Central memory CD8-positive, alpha-beta T cell (primary cell): ENCODE results near the gene RANBP3.
"Not testable (repeated sequence)": the region's sequence is repeated elsewhere in the genome, so short reads cannot be mapped to it uniquely, and the experiment has no call there.

Experiments
- ATAC-seq: fragments of 150-1000 bp; cut with Tn5 transposase; replicated peaks from 2 replicates; pipeline ENCODE4 v1.10.0; 2022; ENCODE audit warnings: mild to moderate bottlenecking, moderate FRiP score, moderate number of reproducible peaks; ENCODE audit not compliant: poor library complexity, severe bottlenecking; ENCODE audit errors: extremely low read depth
- DNase-seq, 2 donors: peaks; one replicate each; pipeline ENCODE4 v3.0.0; 2021; ENCODE audit warnings: low spot score in 2 of 2
- H3K27ac Mint-ChIP-seq: one replicate; pipeline ENCODE4 v1.8.0; 2022; ENCODE audit warnings: low read depth, mild to moderate bottlenecking, moderate library complexity, mixed read lengths
- H3K27me3 Mint-ChIP-seq: one replicate; pipeline ENCODE4 v1.8.0; 2022; ENCODE audit warnings: mixed read lengths
- H3K36me3 Mint-ChIP-seq: one replicate; pipeline ENCODE4 v1.8.0; 2022; ENCODE audit warnings: mild to moderate bottlenecking, moderate library complexity, mixed read lengths; ENCODE audit not compliant: insufficient read depth
- H3K4me1 Mint-ChIP-seq: one replicate; pipeline ENCODE4 v1.8.0; 2022; ENCODE audit warnings: mixed read lengths
- H3K4me3 Mint-ChIP-seq: one replicate; pipeline ENCODE4 v1.8.0; 2022; ENCODE audit warnings: mild to moderate bottlenecking, moderate library complexity, mixed read lengths
- H3K9me3 Mint-ChIP-seq: one replicate; pipeline ENCODE4 v1.8.0; 2022; ENCODE audit warnings: mixed read lengths

The RANBP3 gene

GRCh38 chr19:5891572-5891937 lies 86.4 kb downstream of the RANBP3 start:
- Mint-ChIP-seq H3K4me3 (no peak overlapping the region), H3K27ac (no peak overlapping the region), H3K27me3 (no peaks in the 10 kb centered on the region), H3K36me3 (peaks cover 8% of the 10 kb centered on the region), H3K4me1 (peaks cover 4% of the 10 kb centered on the region), H3K9me3 (no peaks in the 10 kb centered on the region)
- ATAC-seq (no peak), DNase-seq (no peak)

DNA sequence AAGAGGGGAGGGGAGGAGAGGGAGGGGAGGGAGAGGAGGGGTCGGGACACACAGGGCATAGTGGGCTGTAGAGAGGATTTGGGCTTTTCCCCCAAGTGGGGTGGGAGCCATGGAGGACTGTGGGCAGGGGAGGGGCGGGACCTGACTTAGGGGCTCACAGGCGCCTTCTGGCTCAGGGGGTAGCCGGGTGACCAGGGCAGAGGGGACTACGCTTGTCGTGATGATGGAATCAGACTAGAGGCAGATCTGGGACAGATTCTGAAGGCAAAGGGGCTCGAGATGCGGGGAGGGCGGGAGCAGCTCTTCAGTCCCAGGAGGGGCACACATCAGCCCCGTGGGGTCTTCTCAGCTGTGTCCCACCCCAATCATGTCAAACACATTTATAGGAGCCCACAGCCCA lies 87.8 kb downstream of the RANBP3 start:
- Mint-ChIP-seq H3K36me3 (peaks cover 8% of the 10 kb centered on the region), H3K4me1 (peaks cover 4% of the 10 kb centered on the region), H3K4me3 (no peak overlapping the region), H3K27me3 (no peaks in the 10 kb centered on the region), H3K27ac (no peak overlapping the region), H3K9me3 (no peaks in the 10 kb centered on the region)
- DNase-seq (no peak), ATAC-seq (no peak)

GRCh38 chr19:5889288-5889971 lies 88.5 kb downstream of the RANBP3 start:
- ATAC-seq (no peak), DNase-seq (no peak)
- no peaks in the 10 kb centered on the region for H3K27me3 Mint-ChIP-seq
- no peaks in the 10 kb centered on the region for H3K9me3 Mint-ChIP-seq
- H3K27ac Mint-ChIP-seq, result no peak overlapping the region
- H3K4me1 Mint-ChIP-seq, result peaks cover 4% of the 10 kb centered on the region
- H3K4me3 Mint-ChIP-seq, result no peak overlapping the region
- peaks cover 8% of the 10 kb centered on the region for H3K36me3 Mint-ChIP-seq

GRCh38 chr19:5884065-5884811 lies 93.7 kb downstream of the RANBP3 start:
- not testable (repeated sequence) for H3K36me3 Mint-ChIP-seq, ATAC-seq, DNase-seq, H3K4me3 Mint-ChIP-seq, H3K27ac Mint-ChIP-seq, H3K4me1 Mint-ChIP-seq, H3K9me3 Mint-ChIP-seq
- H3K27me3 Mint-ChIP-seq, result peaks cover 10% of the 10 kb centered on the region

DNA sequence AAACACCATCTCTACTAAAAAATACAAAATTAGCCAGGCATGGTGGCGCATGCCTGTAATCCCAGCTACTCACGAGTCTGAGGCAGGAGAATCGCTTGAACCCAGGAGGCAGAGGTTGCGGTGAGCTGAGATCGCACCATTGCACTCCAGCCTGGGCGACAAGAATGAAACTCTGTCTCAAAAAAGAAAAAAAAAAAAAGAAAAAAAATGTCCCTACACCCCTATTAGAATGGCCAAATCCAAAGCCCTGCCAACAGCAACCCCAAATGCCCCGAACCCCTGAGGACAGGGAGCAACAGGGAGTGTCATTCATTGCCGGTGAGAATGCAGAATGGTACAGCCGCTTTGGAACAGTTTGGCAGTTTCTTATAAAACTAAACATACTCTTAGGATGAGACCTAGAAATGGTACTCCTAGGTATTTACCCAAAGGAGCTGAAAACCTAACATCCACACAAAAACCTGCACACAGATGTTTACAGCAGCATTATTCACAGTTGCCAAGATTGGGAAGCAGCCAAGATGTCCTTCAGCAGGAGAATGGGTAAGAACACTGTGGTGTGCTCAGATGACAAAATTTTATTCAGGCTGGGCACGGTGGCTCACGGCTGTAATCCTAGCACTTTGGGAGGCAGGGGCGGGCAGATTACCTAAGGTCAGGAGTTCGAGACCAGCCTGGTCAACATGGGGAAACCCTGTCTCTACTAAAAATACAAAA lies 94.6 kb downstream of the RANBP3 start:
- not testable (repeated sequence) for H3K9me3 Mint-ChIP-seq, ATAC-seq, H3K27ac Mint-ChIP-seq, H3K36me3 Mint-ChIP-seq, DNase-seq, H3K4me1 Mint-ChIP-seq, H3K4me3 Mint-ChIP-seq
- peaks cover 11% of the 10 kb centered on the region for H3K27me3 Mint-ChIP-seq

- no peak for DNase-seq
- no peak overlapping the region for H3K27ac Mint-ChIP-seq
- H3K36me3 Mint-ChIP-seq, result peaks cover 2% of the 10 kb centered on the region
- H3K4me1 Mint-ChIP-seq, result no peaks in the 10 kb centered on the region
- no peaks in the 10 kb centered on the region for H3K9me3 Mint-ChIP-seq
- no peak overlapping the region for H3K4me3 Mint-ChIP-seq
- peaks cover 20% of the 10 kb centered on the region for H3K27me3 Mint-ChIP-seq
- no peak for ATAC-seq
These were observed 95.4 kb downstream of the RANBP3 start for GRCh38 chr19:5882421-5882968.

DNA sequence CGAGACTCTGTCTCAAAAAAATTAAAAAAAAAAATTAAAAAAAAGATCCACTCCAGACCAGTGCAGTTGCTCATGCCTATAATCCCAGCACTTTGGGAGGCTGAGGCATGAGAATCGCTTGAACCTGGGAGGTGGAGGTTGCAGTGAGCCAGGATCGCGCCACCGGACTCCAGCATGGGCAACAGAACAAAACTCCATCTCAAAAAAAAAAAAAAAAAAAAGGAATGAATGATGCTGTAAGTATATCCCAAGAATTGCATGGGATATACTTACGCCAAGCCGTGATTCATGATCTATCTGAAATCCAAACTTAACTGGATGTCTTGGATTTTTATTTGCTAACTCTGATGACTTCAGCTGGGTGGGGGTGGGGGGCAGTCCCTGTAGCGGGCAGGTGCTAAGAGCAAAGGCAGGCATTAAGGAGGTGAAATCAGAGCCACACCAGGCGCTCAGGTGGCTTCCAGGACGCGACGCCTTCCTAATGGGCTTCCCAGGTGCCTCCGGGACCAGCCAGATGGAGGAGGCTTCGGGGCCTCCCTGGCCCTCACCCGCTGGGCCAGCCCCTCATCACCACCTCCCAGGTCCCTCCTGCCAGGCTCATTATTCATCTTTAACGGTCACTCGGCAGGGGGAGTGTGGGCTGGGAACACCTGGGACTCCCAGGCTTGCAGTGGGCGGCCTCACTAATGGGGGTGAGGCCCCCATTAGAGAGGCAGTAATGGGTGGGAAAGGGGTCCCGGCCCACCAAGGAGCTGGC lies 96.2 kb downstream of the RANBP3 start:
- Mint-ChIP-seq H3K9me3 (no peaks in the 10 kb centered on the region), H3K36me3 (peaks cover 2% of the 10 kb centered on the region), H3K4me1 (no peaks in the 10 kb centered on the region), H3K27ac (no peak overlapping the region), H3K4me3 (no peak overlapping the region), H3K27me3 (peaks cover 26% of the 10 kb centered on the region)
- ATAC-seq (no peak), DNase-seq (no peak)

DNA sequence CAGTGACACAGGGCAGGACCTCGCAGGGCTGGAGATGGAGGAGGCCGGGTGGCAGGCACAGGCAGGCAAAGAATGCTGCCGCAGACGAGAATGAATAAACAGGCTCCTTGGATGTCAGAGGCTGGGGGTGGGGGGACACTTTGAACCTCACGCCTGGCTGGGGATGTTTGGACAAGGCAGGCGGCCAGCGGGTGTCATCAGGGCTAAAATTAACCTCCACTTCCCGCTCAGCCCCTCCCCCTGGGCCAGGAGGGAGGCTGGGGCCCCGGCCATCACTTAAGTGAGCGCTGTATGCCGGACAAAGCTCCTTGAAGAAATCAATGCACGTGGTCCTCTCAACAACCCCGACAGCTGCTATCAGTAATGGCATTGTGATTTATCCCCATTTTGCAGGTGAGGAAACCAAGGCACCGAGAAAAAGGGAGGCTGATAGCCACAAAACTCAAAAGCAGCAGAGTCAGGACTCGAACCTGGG lies 97.3 kb downstream of the RANBP3 start:
- H3K4me1 Mint-ChIP-seq, result no peaks in the 10 kb centered on the region
- no peak overlapping the region for H3K4me3 Mint-ChIP-seq
- no peak overlapping the region for H3K27ac Mint-ChIP-seq
- peaks cover 33% of the 10 kb centered on the region for H3K27me3 Mint-ChIP-seq
- no peak for ATAC-seq
- H3K9me3 Mint-ChIP-seq, result no peaks in the 10 kb centered on the region
- H3K36me3 Mint-ChIP-seq, result peaks cover under 1% of the 10 kb centered on the region
- DNase-seq, result no peak

DNA sequence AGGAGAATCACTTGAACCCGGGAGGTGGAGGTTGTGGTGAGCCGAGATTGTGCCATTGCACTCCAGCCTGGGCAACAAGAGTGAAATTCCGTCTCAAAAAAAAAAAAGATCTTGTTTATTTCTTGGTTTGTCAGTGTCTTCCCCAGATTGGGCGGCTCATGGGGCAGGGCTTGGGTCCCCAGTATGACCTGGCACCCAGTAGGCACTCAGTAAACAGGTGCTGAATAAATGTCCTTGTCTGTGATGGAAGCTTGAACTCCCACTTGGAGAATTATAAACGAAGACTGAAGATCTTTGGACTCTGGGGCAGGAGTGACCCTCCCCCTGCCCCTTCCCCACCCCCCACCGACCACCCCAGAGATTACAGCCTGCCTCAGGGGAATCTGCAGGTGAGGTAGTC lies 97.7 kb downstream of the RANBP3 start:
- Mint-ChIP-seq H3K4me1 (no peaks in the 10 kb centered on the region), H3K27me3 (peaks cover 33% of the 10 kb centered on the region), H3K9me3 (no peaks in the 10 kb centered on the region), H3K4me3 (no peak overlapping the region), H3K36me3 (no peaks in the 10 kb centered on the region), H3K27ac (no peak overlapping the region)
- DNase-seq (no peak), ATAC-seq (no peak)

- H3K4me3 Mint-ChIP-seq, result no peak overlapping the region
- no peaks in the 10 kb centered on the region for H3K4me1 Mint-ChIP-seq
- H3K9me3 Mint-ChIP-seq, result no peaks in the 10 kb centered on the region
- H3K27me3 Mint-ChIP-seq, result peaks cover 32% of the 10 kb centered on the region
- H3K27ac Mint-ChIP-seq, result no peak overlapping the region
- ATAC-seq, result no peak
- H3K36me3 Mint-ChIP-seq, result no peaks in the 10 kb centered on the region
- DNase-seq, result no peak
These were observed 100.1 kb downstream of the RANBP3 start for GRCh38 chr19:5877882-5878281.

GRCh38 chr19:5877427-5877826 lies 100.5 kb downstream of the RANBP3 start:
- ATAC-seq (no peak), DNase-seq (no peak)
- peaks cover 27% of the 10 kb centered on the region for H3K27me3 Mint-ChIP-seq
- no peak overlapping the region for H3K27ac Mint-ChIP-seq
- H3K4me1 Mint-ChIP-seq, result no peaks in the 10 kb centered on the region
- H3K36me3 Mint-ChIP-seq, result no peaks in the 10 kb centered on the region
- no peak overlapping the region for H3K4me3 Mint-ChIP-seq
- no peaks in the 10 kb centered on the region for H3K9me3 Mint-ChIP-seq

DNA sequence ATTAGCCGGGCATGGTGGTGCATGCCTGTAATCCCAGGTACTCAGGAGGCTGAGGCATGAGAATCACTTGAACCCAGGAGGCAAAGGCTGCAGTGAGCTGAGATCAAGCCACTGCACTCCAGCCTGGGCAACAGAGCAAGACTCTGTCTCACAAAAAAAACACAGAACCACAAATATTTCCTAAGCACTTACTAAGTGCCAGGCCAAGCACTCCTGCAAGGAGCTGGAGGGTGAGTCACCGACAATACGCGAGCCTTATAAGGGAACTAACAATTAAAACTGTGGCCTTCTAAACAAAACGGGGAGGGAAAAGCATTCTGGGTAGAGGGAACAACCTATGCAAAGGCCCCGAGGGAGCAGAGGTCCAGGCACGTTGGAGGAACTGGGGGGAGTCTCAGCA lies 103.4 kb downstream of the RANBP3 start:
- not testable (repeated sequence) for H3K36me3 Mint-ChIP-seq, H3K9me3 Mint-ChIP-seq, H3K4me3 Mint-ChIP-seq, H3K4me1 Mint-ChIP-seq, DNase-seq, H3K27ac Mint-ChIP-seq, ATAC-seq
- H3K27me3 Mint-ChIP-seq, result peaks cover 23% of the 10 kb centered on the region
